Smooth muscle cell of the brain vasculature (primary cell): ENCODE measurements around the gene CPLANE1.

Source experiments
- DNase-seq: peaks from one replicate; pipeline ENCODE4 v3.0.0-alpha.2; 2012; ENCODE audit warnings: low read depth, low spot score

Gene CPLANE1

GRCh38 chr5:37064442-37064841, 184.7 kb downstream of the CPLANE1 start:
- no peak for DNase-seq

- DNase-seq, result no peak
These were observed 185.4 kb downstream of the CPLANE1 start for GRCh38 chr5:37063739-37064138.

GRCh38 chr5:37060030-37060429, 189.1 kb downstream of the CPLANE1 start:
- no peak for DNase-seq

GRCh38 chr5:37056762-37057161, 192.4 kb downstream of the CPLANE1 start:
- no peak for DNase-seq
